ENCODE results near the gene CCN2. TPM values are rescaled to one million over a fixed set of nuclear protein-coding genes. Genes with fewer than 3 reads are reported as not detected.

CCN2 gene
- total RNA-seq, 1 experiment from 2014 or later = 16.1 TPM

DNA sequence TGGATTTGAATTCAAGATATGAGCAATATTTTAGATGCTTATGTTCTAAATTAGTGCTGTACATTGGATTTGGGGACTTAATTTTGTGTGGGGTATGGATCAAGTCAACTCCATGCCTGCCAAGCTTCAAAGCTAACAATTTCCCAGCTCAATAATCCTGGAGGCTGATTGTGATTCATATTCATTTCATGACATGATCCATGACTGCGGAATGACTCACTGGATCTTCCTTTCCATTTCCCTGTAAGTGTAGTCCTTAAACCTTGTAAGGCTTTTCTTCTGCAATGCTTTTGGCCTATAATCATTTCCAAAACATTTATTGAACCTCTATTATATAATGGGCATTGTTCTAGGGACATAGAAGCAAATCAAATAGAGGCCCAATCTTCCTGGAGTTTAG is 44.7 kb upstream of the CCN2 start:
- no peaks in the 10 kb centered on the region; the same call in none of the 2 replicates for H3K9me3 ChIP-seq
- Mint-ChIP-seq H3K4me3 (ENCODE audit: unreplicated experiment) (no peak overlapping the region), H3K9me3 (ENCODE audit: unreplicated experiment) (peaks cover 19% of the 10 kb centered on the region), H3K4me1 (ENCODE audit: low read depth, unreplicated experiment) (peaks cover 18% of the 10 kb centered on the region), H3K36me3 (ENCODE audit: insufficient read depth, unreplicated experiment) (no peaks in the 10 kb centered on the region), H3K27me3 (ENCODE audit: insufficient read depth, unreplicated experiment) (no peaks in the 10 kb centered on the region), H3K27ac (ENCODE audit: unreplicated experiment) (no peak overlapping the region)
- ChIA-PET POLR2A (no interaction called here), CTCF (no interaction called here)
- peaks cover 16% of the 10 kb centered on the region for H3K4me1 ChIP-seq
- no peaks in the 10 kb centered on the region for H3K27me3 ChIP-seq (replicated peaks; ENCODE audit: control insufficient read depth, insufficient read depth, low read length)
- no TSS peak for BruUV-seq (replicated peaks)
- TF ChIP-seq, protein P1, sequence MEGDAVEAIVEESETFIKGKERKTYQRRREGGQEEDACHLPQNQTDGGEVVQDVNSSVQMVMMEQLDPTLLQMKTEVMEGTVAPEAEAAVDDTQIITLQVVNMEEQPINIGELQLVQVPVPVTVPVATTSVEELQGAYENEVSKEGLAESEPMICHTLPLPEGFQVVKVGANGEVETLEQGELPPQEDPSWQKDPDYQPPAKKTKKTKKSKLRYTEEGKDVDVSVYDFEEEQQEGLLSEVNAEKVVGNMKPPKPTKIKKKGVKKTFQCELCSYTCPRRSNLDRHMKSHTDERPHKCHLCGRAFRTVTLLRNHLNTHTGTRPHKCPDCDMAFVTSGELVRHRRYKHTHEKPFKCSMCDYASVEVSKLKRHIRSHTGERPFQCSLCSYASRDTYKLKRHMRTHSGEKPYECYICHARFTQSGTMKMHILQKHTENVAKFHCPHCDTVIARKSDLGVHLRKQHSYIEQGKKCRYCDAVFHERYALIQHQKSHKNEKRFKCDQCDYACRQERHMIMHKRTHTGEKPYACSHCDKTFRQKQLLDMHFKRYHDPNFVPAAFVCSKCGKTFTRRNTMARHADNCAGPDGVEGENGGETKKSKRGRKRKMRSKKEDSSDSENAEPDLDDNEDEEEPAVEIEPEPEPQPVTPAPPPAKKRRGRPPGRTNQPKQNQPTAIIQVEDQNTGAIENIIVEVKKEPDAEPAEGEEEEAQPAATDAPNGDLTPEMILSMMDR (IDR thresholded peaks at IDR 0.05; ENCODE audit: insufficient read depth in 1 of 2, low read depth in 1 of 2, low read length in 1 of 2, severe bottlenecking in 1 of 2, unreplicated experiment in 1 of 2) = no peak
- H3K36me3 ChIP-seq (ENCODE audit: control insufficient read depth, insufficient read depth, low read length) = no peaks in the 10 kb centered on the region
- H3K4me3 ChIP-seq (ENCODE audit: low read depth, low read length) = no peak overlapping the region
- intact Hi-C loops (cut with micrococcal nuclease; ENCODE audit: unreplicated experiment) = loop anchor here (2.0 kb wide), 1 partner anchor 19 kb away; no protein-coding TSS in a partner anchor
- DNase-seq = no peak

GRCh38 chr6:131992557-131992956 is 41.4 kb upstream of the CCN2 start:
- ChIA-PET CTCF (no interaction called here), POLR2A (no interaction called here)
- no peak overlapping the region for H3K4me3 Mint-ChIP-seq (ENCODE audit: unreplicated experiment)
- no peaks in the 10 kb centered on the region for H3K36me3 Mint-ChIP-seq (ENCODE audit: insufficient read depth, unreplicated experiment)
- H3K4me1 ChIP-seq = peaks cover 3% of the 10 kb centered on the region
- peaks cover 18% of the 10 kb centered on the region for H3K9me3 Mint-ChIP-seq (ENCODE audit: unreplicated experiment)
- no peaks in the 10 kb centered on the region; the same call in none of the 2 replicates for H3K9me3 ChIP-seq
- peaks cover 7% of the 10 kb centered on the region for H3K4me1 Mint-ChIP-seq (ENCODE audit: low read depth, unreplicated experiment)
- BruUV-seq (replicated peaks) = no TSS peak
- intact Hi-C loops (cut with micrococcal nuclease; ENCODE audit: unreplicated experiment) = no loop called here
- no peak overlapping the region for H3K27ac Mint-ChIP-seq (ENCODE audit: unreplicated experiment)
- no peak overlapping the region for H3K4me3 ChIP-seq (ENCODE audit: low read depth, low read length)
- H3K36me3 ChIP-seq (ENCODE audit: control insufficient read depth, insufficient read depth, low read length) = no peaks in the 10 kb centered on the region
- no peak for DNase-seq
- TF ChIP-seq, protein P1 (IDR thresholded peaks at IDR 0.05; ENCODE audit: insufficient read depth in 1 of 2, low read depth in 1 of 2, low read length in 1 of 2, severe bottlenecking in 1 of 2, unreplicated experiment in 1 of 2) = no peak
- H3K27me3 Mint-ChIP-seq (ENCODE audit: insufficient read depth, unreplicated experiment) = no peaks in the 10 kb centered on the region
- H3K27me3 ChIP-seq (replicated peaks; ENCODE audit: control insufficient read depth, insufficient read depth, low read length) = no peaks in the 10 kb centered on the region

- POLR2A ChIA-PET = no interaction called here
- CTCF ChIA-PET = no interaction called here
These were observed 37.9 kb upstream of the CCN2 start for GRCh38 chr6:131989036-131989435.

More at GRCh38 chr6:131989036-131989435, 37.9 kb upstream of the CCN2 start:
- Histone ChIP-seq H3K27me3 (replicated peaks; ENCODE audit: control insufficient read depth, insufficient read depth, low read length) (no peaks in the 10 kb centered on the region), H3K36me3 (ENCODE audit: control insufficient read depth, insufficient read depth, low read length) (no peaks in the 10 kb centered on the region), H3K4me1 (no peaks in the 10 kb centered on the region), H3K9me3 (no peaks in the 10 kb centered on the region; the same call in 1 of the 2 replicates), H3K4me3 (ENCODE audit: low read depth, low read length) (no peak overlapping the region)
- Mint-ChIP-seq H3K9me3 (ENCODE audit: unreplicated experiment) (peaks cover 10% of the 10 kb centered on the region), H3K4me3 (ENCODE audit: unreplicated experiment) (no peak overlapping the region), H3K36me3 (ENCODE audit: insufficient read depth, unreplicated experiment) (no peaks in the 10 kb centered on the region), H3K4me1 (ENCODE audit: low read depth, unreplicated experiment) (no peaks in the 10 kb centered on the region), H3K27me3 (ENCODE audit: insufficient read depth, unreplicated experiment) (no peaks in the 10 kb centered on the region), H3K27ac (ENCODE audit: unreplicated experiment) (no peak overlapping the region)
- intact Hi-C loops (cut with micrococcal nuclease; ENCODE audit: unreplicated experiment) = no loop called here
- TF ChIP-seq, protein P1 (IDR thresholded peaks at IDR 0.05; ENCODE audit: insufficient read depth in 1 of 2, low read depth in 1 of 2, low read length in 1 of 2, severe bottlenecking in 1 of 2, unreplicated experiment in 1 of 2) = no peak
- DNase-seq = no peak
- no TSS peak for BruUV-seq (replicated peaks)
